H9 (cell line): Measurements from ENCODE around the gene TCERG1L. TPM values are rescaled to one million over a fixed set of nuclear protein-coding genes. Genes with fewer than 3 reads are reported as not detected.

Experiments used
- DNase-seq: peaks from one replicate; pipeline ENCODE4 v3.0.0-alpha.2; 2017
- H2AFZ ChIP-seq: one replicate; pipeline ENCODE4 v1.6.1; 2013; ENCODE audit warnings: mild to moderate bottlenecking, low read length, control low read depth, moderate library complexity
- H2AK5ac ChIP-seq: 2 replicates; pipeline ENCODE4 v1.6.1; 2013; ENCODE audit warnings: low read length, control low read depth, mixed read lengths; ENCODE audit not compliant: insufficient read length
- H2BK120ac ChIP-seq: one replicate; pipeline ENCODE4 v1.6.1; 2013; ENCODE audit warnings: low read depth, mild to moderate bottlenecking, low read length, control low read depth, inconsistent platforms; ENCODE audit not compliant: poor library complexity, severe bottlenecking
- H2BK12ac ChIP-seq: 2 replicates; pipeline ENCODE4 v1.6.1; 2013; ENCODE audit warnings: low read length, control low read depth, mixed read lengths, low read depth; ENCODE audit not compliant: insufficient read length
- H2BK15ac ChIP-seq: 2 replicates; pipeline ENCODE4 v1.6.1; 2013; ENCODE audit warnings: low read depth, low read length, control low read depth
- H2BK20ac ChIP-seq: one replicate; pipeline ENCODE4 v1.6.1; 2013; ENCODE audit warnings: low read depth, mild to moderate bottlenecking, low read length, control low read depth, inconsistent platforms; ENCODE audit not compliant: poor library complexity, severe bottlenecking
- H2BK5ac ChIP-seq: 2 replicates; pipeline ENCODE4 v1.6.1; 2013; ENCODE audit warnings: low read length, control low read depth, mixed read lengths; ENCODE audit not compliant: insufficient read length
- H3K14ac ChIP-seq: 2 replicates; pipeline ENCODE4 v1.6.1; 2013; ENCODE audit warnings: low read length, control low read depth; ENCODE audit not compliant: insufficient read depth
- H3K18ac ChIP-seq: 2 replicates; pipeline ENCODE4 v1.6.1; 2013; ENCODE audit warnings: low read depth, mild to moderate bottlenecking, mixed read lengths, low read length, control low read depth; ENCODE audit not compliant: insufficient read length
- H3K23ac ChIP-seq: 2 replicates; pipeline ENCODE4 v1.6.1; 2013; ENCODE audit warnings: low read length, control low read depth, mixed read lengths, low read depth; ENCODE audit not compliant: insufficient read length
- H3K23me2 ChIP-seq: 2 replicates; pipeline ENCODE4 v1.6.1; 2013; ENCODE audit warnings: low read depth, mild to moderate bottlenecking, mixed read lengths, low read length, control low read depth; ENCODE audit not compliant: insufficient read length, poor library complexity, severe bottlenecking
- H3K27ac ChIP-seq: 2 replicates; pipeline ENCODE4 v1.5.1; 2013; ENCODE audit warnings: low read length, control low read depth, mixed read lengths, low read depth; ENCODE audit not compliant: insufficient read length
- H3K27me3 ChIP-seq: 2 replicates; pipeline ENCODE4 v1.6.1; 2013; ENCODE audit warnings: low read length, control low read depth, inconsistent platforms; ENCODE audit not compliant: insufficient read depth
- H3K4ac ChIP-seq: 2 replicates; pipeline ENCODE4 v1.6.1; 2013; ENCODE audit warnings: low read depth, mild to moderate bottlenecking, control low read depth, inconsistent platforms, low read length, moderate library complexity
- H3K4me1 ChIP-seq: 2 replicates; pipeline ENCODE4 v1.6.1; 2013; ENCODE audit warnings: low read length, control low read depth, inconsistent platforms; ENCODE audit not compliant: insufficient read depth
- H3K4me2 ChIP-seq: 2 replicates; pipeline ENCODE4 v1.6.1; 2013; ENCODE audit warnings: low read length, control low read depth, mixed read lengths; ENCODE audit not compliant: insufficient read length, insufficient read depth
- H3K56ac ChIP-seq: 2 replicates; pipeline ENCODE4 v1.6.1; 2013; ENCODE audit warnings: low read depth, mild to moderate bottlenecking, mixed read lengths, low read length, control low read depth; ENCODE audit not compliant: insufficient read length
- H3K79me1 ChIP-seq: 2 replicates; pipeline ENCODE4 v1.6.1; 2013; ENCODE audit warnings: low read depth, mild to moderate bottlenecking, moderate library complexity, low read length, control low read depth, inconsistent platforms; ENCODE audit not compliant: insufficient read depth, poor library complexity, severe bottlenecking
- H3K79me2 ChIP-seq: 2 replicates; pipeline ENCODE4 v1.6.1; 2013; ENCODE audit warnings: low read length, control low read depth, inconsistent platforms; ENCODE audit not compliant: insufficient read depth
- H3K9ac ChIP-seq: 2 replicates; pipeline ENCODE4 v1.6.1; 2013; ENCODE audit warnings: low read length, control low read depth, mixed read lengths; ENCODE audit not compliant: insufficient read length; ENCODE audit errors: extremely low read depth
- H3K9me3 ChIP-seq: one replicate; pipeline ENCODE4 v1.6.1; 2013; ENCODE audit warnings: low read depth, low read length, inconsistent platforms; ENCODE audit not compliant: control insufficient read depth
- H3T11ph ChIP-seq: one replicate; pipeline ENCODE4 v1.6.1; 2013; ENCODE audit warnings: mild to moderate bottlenecking, low read length, control low read depth, inconsistent platforms
- H4K20me1 ChIP-seq: one replicate; pipeline ENCODE4 v1.6.1; 2013; ENCODE audit not compliant: control insufficient read depth, insufficient read length, insufficient read depth
- H4K5ac ChIP-seq: 2 replicates; pipeline ENCODE4 v1.6.1; 2013; ENCODE audit warnings: low read depth, mild to moderate bottlenecking, mixed read lengths, low read length, control low read depth; ENCODE audit not compliant: insufficient read length
- H4K8ac ChIP-seq: replicated peaks from 2 replicates; pipeline ENCODE4 v1.6.1; 2013; ENCODE audit warnings: low read length, control low read depth, mixed read lengths, low read depth; ENCODE audit not compliant: insufficient read length
- H4K91ac ChIP-seq: 2 replicates; pipeline ENCODE4 v1.6.1; 2013; ENCODE audit warnings: low read depth, mild to moderate bottlenecking, moderate library complexity, mixed read lengths, low read length, control low read depth; ENCODE audit not compliant: insufficient read length
- H3K27ac Mint-ChIP-seq, 3 experiments: 2 replicates in 2 of 3; 3 replicates in 1 of 3; pipeline ENCODE4 v1.8.0; 2020 to 2021; ENCODE audit warnings: mixed read lengths in 3 of 3, mild to moderate bottlenecking in 1 of 3, moderate library complexity in 1 of 3
- H3K27me3 Mint-ChIP-seq: 2 replicates; pipeline ENCODE4 v1.8.0; 2021; ENCODE audit warnings: low read depth, mild to moderate bottlenecking, moderate library complexity, mixed read lengths
- H3K36me3 Mint-ChIP-seq, 3 experiments: 2 replicates in 2 of 3; 3 replicates in 1 of 3; pipeline ENCODE4 v1.8.0; 2020 to 2021; ENCODE audit warnings: low read depth in 3 of 3, mixed read lengths in 3 of 3; ENCODE audit not compliant: insufficient read depth in 1 of 3
- H3K4me1 Mint-ChIP-seq, 2 experiments: 2 replicates each; pipeline ENCODE4 v1.8.0; 2020; ENCODE audit warnings: mixed read lengths in 2 of 2
- H3K4me3 Mint-ChIP-seq, 2 experiments: 2 replicates in 1 of 2; 3 replicates in 1 of 2; pipeline ENCODE4 v1.8.0; 2020 to 2021; ENCODE audit warnings: mild to moderate bottlenecking in 2 of 2, mixed read lengths in 2 of 2, moderate library complexity in 1 of 2
- H3K9me3 Mint-ChIP-seq, 2 experiments: 2 replicates in 1 of 2; 3 replicates in 1 of 2; pipeline ENCODE4 v1.8.0; 2020; ENCODE audit warnings: mild to moderate bottlenecking in 2 of 2, mixed read lengths in 2 of 2, moderate library complexity in 1 of 2
- WGBS: extraction: QIAGEN DNeasy Blood & Tissue Kit; methylation state at CpG from one replicate; pipeline ENCODE4 v1.1.7; 2013; ENCODE audit warnings: missing lambda C conversion rate, low lambda C conversion rate, mixed read lengths; ENCODE audit not compliant: insufficient read length; ENCODE audit errors: extremely low coverage; 5-methylcytosine and 5-hydroxymethylcytosine counted together
- total RNA-seq: library from RNA; stranded (reverse); gene quantifications from 2 replicates; pipeline ENCODE4 v1.2.1, GENCODE V29; 2021
- TF ChIP-seq, protein P1 (sequence below): fragments of 200-600 bp; sonication (generic); conservative IDR thresholded peaks from 3 replicates; pipeline ENCODE4 v1.8.0; 2021; ENCODE audit warnings: antibody characterized with exemption, mild to moderate bottlenecking

TCERG1L gene
- total RNA-seq, 1 experiment from 2014 or later = 3.3 TPM

- no peaks in the 10 kb centered on the region for H3K79me1 ChIP-seq
- no peaks in the 10 kb centered on the region for H3K23me2 ChIP-seq
- H2BK120ac ChIP-seq = no peak overlapping the region
- H3K27ac ChIP-seq = no peak overlapping the region
- no peaks in the 10 kb centered on the region; the same call in 1 of the 2 replicates for H3K27me3 Mint-ChIP-seq
- H4K91ac ChIP-seq = no peak overlapping the region
- no peak overlapping the region for H2BK15ac ChIP-seq
- peaks cover 4% of the 10 kb centered on the region in 2 experiments; a peak in 2 of 4 replicates for H3K4me1 Mint-ChIP-seq
- H3K23ac ChIP-seq = no peak overlapping the region
- H2AK5ac ChIP-seq = no peak overlapping the region
- H3K9me3 Mint-ChIP-seq = no peaks in the 10 kb centered on the region
- H3K27ac Mint-ChIP-seq = no peak overlapping the region; a peak in 1 of 7 replicates
- H3K27me3 ChIP-seq = no peaks in the 10 kb centered on the region
- TF ChIP-seq, protein P1, sequence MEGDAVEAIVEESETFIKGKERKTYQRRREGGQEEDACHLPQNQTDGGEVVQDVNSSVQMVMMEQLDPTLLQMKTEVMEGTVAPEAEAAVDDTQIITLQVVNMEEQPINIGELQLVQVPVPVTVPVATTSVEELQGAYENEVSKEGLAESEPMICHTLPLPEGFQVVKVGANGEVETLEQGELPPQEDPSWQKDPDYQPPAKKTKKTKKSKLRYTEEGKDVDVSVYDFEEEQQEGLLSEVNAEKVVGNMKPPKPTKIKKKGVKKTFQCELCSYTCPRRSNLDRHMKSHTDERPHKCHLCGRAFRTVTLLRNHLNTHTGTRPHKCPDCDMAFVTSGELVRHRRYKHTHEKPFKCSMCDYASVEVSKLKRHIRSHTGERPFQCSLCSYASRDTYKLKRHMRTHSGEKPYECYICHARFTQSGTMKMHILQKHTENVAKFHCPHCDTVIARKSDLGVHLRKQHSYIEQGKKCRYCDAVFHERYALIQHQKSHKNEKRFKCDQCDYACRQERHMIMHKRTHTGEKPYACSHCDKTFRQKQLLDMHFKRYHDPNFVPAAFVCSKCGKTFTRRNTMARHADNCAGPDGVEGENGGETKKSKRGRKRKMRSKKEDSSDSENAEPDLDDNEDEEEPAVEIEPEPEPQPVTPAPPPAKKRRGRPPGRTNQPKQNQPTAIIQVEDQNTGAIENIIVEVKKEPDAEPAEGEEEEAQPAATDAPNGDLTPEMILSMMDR = no peak
- no peak overlapping the region for H3K9ac ChIP-seq
- no peak overlapping the region for H3T11ph ChIP-seq
- no peak overlapping the region; the same call in 1 of the 2 replicates for H3K14ac ChIP-seq
- no peak overlapping the region for H2BK20ac ChIP-seq
- H4K8ac ChIP-seq = no peak overlapping the region
- H2BK5ac ChIP-seq = no peak overlapping the region
- H2BK12ac ChIP-seq = no peak overlapping the region
- H3K4me1 ChIP-seq = no peaks in the 10 kb centered on the region
- H3K4ac ChIP-seq = no peak overlapping the region; the same call in 1 of the 2 replicates
- H3K36me3 Mint-ChIP-seq = no peaks in the 10 kb centered on the region
- WGBS = no CpG with 5 or more reads among the region's 15 CpGs
- no peak overlapping the region for H3K4me2 ChIP-seq
- H3K79me2 ChIP-seq = no peaks in the 10 kb centered on the region
- H3K18ac ChIP-seq = no peak overlapping the region
- no peak overlapping the region for H3K4me3 Mint-ChIP-seq
- H4K20me1 ChIP-seq = no peaks in the 10 kb centered on the region
- H2AFZ ChIP-seq = no peak overlapping the region
- no peaks in the 10 kb centered on the region for H3K9me3 ChIP-seq
- H3K56ac ChIP-seq = no peak overlapping the region
- H4K5ac ChIP-seq = no peak overlapping the region
- no peak for DNase-seq
Measured at GRCh38 chr10:131219955-131220489, 91.5 kb downstream of the TCERG1L start.
